Panc1 (cell line): Measurements from ENCODE around the gene FGF19. TPM values are rescaled to one million over a fixed set of nuclear protein-coding genes. Genes with fewer than 3 reads are reported as not detected.

Source experiments
- ATAC-seq: fragments of 200-7000 bp; cut with Tn5 transposase; 2 replicates; pipeline ENCODE4 v1.9.1; 2020; ENCODE audit warnings: mild to moderate bottlenecking, moderate library complexity
- BruUV-seq: library from RNA; stranded (reverse); fragments of 400-500 nt; replicated peaks from 2 replicates; lab custom pipeline; 2021; lab: Mats Ljungman, UMichigan
- CTCF ChIA-PET: fragments of 300-600 bp; sonication (Branson Sonifier 250); formaldehyde crosslinking; loops from one replicate; lab custom pipeline; 2022; ENCODE audit warnings: antibody characterized with exemption; lab: Charles Lee
- POLR2A ChIA-PET: fragments of 300-600 bp; sonication (Branson Sonifier 250); formaldehyde crosslinking; loops from one replicate; lab custom pipeline; 2022; ENCODE audit warnings: antibody characterized with exemption; lab: Charles Lee
- DNase-seq: peaks from one replicate; pipeline ENCODE4 v3.0.0-alpha.2; 2010; ENCODE audit warnings: low read depth, low spot score
- H3K27ac ChIP-seq: 2 replicates; pipeline ENCODE4 v1.5.1; 2011; ENCODE audit warnings: mild to moderate bottlenecking, low read length, inconsistent platforms
- H3K27me3 ChIP-seq: fragments of 200-500 bp; sonication (Bioruptor generic); 2 replicates; pipeline ENCODE4 v1.6.0; 2014; ENCODE audit warnings: low read length, inconsistent platforms; ENCODE audit not compliant: control insufficient read depth, insufficient read depth
- H3K36me3 ChIP-seq: fragments of 200-500 bp; sonication (Bioruptor generic); 2 replicates; pipeline ENCODE4 v1.5.1; 2014; ENCODE audit warnings: inconsistent platforms, mild to moderate bottlenecking, low read length, moderate library complexity; ENCODE audit not compliant: control insufficient read depth, insufficient read depth
- H3K4me1 ChIP-seq: 2 replicates; pipeline ENCODE4 v1.5.1; 2011; ENCODE audit warnings: inconsistent platforms, mild to moderate bottlenecking, low read length, moderate library complexity; ENCODE audit not compliant: control insufficient read depth, insufficient read depth
- H3K4me3 ChIP-seq, 2 experiments: 2 replicates each; pipeline ENCODE4 v1.5.1; 2011 to 2012; ENCODE audit warnings: low read depth in 2 of 2, low read length in 2 of 2, mild to moderate bottlenecking in 2 of 2, inconsistent platforms in 1 of 2, moderate library complexity in 1 of 2
- H3K9me3 ChIP-seq: fragments of 200-500 bp; sonication (Bioruptor generic); 2 replicates; pipeline ENCODE4 v1.5.1; 2014; ENCODE audit warnings: low read depth, mild to moderate bottlenecking, inconsistent platforms, low read length, moderate library complexity; ENCODE audit not compliant: control insufficient read depth, insufficient read depth
- POLR2AphosphoS5 ChIP-seq: IDR thresholded peaks from 2 replicates; pipeline ENCODE4 v1.6.1; 2012; ENCODE audit warnings: mild to moderate bottlenecking, low read depth, low read length, moderate library complexity
- REST ChIP-seq, 2 experiments: IDR thresholded peaks; 2 replicates each; pipeline ENCODE4 v1.6.1; 2011 to 2012; ENCODE audit warnings: low read depth in 2 of 2, control low read depth in 1 of 2, low read length in 1 of 2, mild to moderate bottlenecking in 1 of 2, moderate library complexity in 1 of 2; ENCODE audit not compliant: insufficient read depth in 1 of 2
- SIN3A ChIP-seq: IDR thresholded peaks from 2 replicates; pipeline ENCODE4 v1.6.1; 2012; ENCODE audit warnings: low read depth, mild to moderate bottlenecking, low read length, moderate library complexity, borderline replicate concordance; ENCODE audit not compliant: insufficient read depth
- TCF7L2 ChIP-seq: IDR thresholded peaks from 2 replicates; pipeline ENCODE4 v1.6.1; 2011; ENCODE audit warnings: mild to moderate bottlenecking, low read depth, low read length, inconsistent platforms
- in situ Hi-C: cut with HindIII; loops from 2 replicates; pipeline ENCODE4 v1.10.0; 2016; ENCODE audit warnings: low sequenced_read_pairs, low pct_unique_long_range_greater_than_20kb
- intact Hi-C: fragments of 100-400 bp; cut with micrococcal nuclease; formaldehyde crosslinking; loops from one replicate; pipeline ENCODE4 v1.10.0; 2022; ENCODE audit not compliant: unreplicated experiment
- total RNA-seq: library from RNA; stranded (reverse); gene quantifications from one replicate; pipeline ENCODE4 v1.2.1, GENCODE V29; 2021; ENCODE audit not compliant: unreplicated experiment
- TF ChIP-seq, protein P1 (sequence below): fragments of 450-650 bp; IDR thresholded peaks from 2 replicates; pipeline ENCODE4 v1.5.1; 2017; ENCODE audit warnings: mild to moderate bottlenecking

Gene FGF19
- total RNA-seq, 1 experiment from 2014 or later, result not detected

- in situ Hi-C loops, result no loop called here
- TF ChIP-seq SIN3A (no peak), TCF7L2 (no peak), POLR2AphosphoS5 (no peak), REST (IDR thresholded peaks at IDR 0.05; ENCODE audit: insufficient read depth in 1 of 2, low read depth in 2 of 2, low read length in 1 of 2) (no peak)
- TF ChIP-seq, protein P1, sequence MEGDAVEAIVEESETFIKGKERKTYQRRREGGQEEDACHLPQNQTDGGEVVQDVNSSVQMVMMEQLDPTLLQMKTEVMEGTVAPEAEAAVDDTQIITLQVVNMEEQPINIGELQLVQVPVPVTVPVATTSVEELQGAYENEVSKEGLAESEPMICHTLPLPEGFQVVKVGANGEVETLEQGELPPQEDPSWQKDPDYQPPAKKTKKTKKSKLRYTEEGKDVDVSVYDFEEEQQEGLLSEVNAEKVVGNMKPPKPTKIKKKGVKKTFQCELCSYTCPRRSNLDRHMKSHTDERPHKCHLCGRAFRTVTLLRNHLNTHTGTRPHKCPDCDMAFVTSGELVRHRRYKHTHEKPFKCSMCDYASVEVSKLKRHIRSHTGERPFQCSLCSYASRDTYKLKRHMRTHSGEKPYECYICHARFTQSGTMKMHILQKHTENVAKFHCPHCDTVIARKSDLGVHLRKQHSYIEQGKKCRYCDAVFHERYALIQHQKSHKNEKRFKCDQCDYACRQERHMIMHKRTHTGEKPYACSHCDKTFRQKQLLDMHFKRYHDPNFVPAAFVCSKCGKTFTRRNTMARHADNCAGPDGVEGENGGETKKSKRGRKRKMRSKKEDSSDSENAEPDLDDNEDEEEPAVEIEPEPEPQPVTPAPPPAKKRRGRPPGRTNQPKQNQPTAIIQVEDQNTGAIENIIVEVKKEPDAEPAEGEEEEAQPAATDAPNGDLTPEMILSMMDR, result no peak
- ATAC-seq (no peak), DNase-seq (no peak)
- no TSS peak for BruUV-seq
- ChIA-PET CTCF (no interaction called here), POLR2A (no interaction called here)
- H3K4me3 ChIP-seq, result no peak overlapping the region
- intact Hi-C loops, result no loop called here
- H3K4me1 ChIP-seq, result peaks cover 7% of the 10 kb centered on the region
- H3K36me3 ChIP-seq, result no peaks in the 10 kb centered on the region
- H3K27me3 ChIP-seq, result no peaks in the 10 kb centered on the region
- H3K9me3 ChIP-seq, result no peaks in the 10 kb centered on the region
- no peak overlapping the region for H3K27ac ChIP-seq
These were observed 4.6 kb downstream of the FGF19 start for GRCh38 chr11:69699213-69699612.

GRCh38 chr11:69698362-69698761, 5.5 kb downstream of the FGF19 start:
- no peak for TF ChIP-seq POLR2AphosphoS5
- Histone ChIP-seq H3K4me3 (no peak overlapping the region), H3K36me3 (no peaks in the 10 kb centered on the region), H3K4me1 (peaks cover 7% of the 10 kb centered on the region), H3K9me3 (no peaks in the 10 kb centered on the region), H3K27me3 (no peaks in the 10 kb centered on the region), H3K27ac (no peak overlapping the region)
- in situ Hi-C loops (no loop called here), intact Hi-C loops (no loop called here)
- ChIA-PET POLR2A (interaction anchor here (0.6 kb wide), 1 partner anchor 92 kb away, joined by 3 read pairs; no protein-coding TSS in a partner anchor), CTCF (no interaction called here)
- DNase-seq, result no peak
- no TSS peak for BruUV-seq
- ATAC-seq, result no peak

- H3K36me3 ChIP-seq, result no peaks in the 10 kb centered on the region
- peaks cover 7% of the 10 kb centered on the region for H3K4me1 ChIP-seq
- TF ChIP-seq POLR2AphosphoS5, result no peak
- in situ Hi-C loops (no loop called here), intact Hi-C loops (no loop called here)
- no peak overlapping the region for H3K4me3 ChIP-seq
- H3K9me3 ChIP-seq, result no peaks in the 10 kb centered on the region
- H3K27me3 ChIP-seq, result no peaks in the 10 kb centered on the region
- CTCF ChIA-PET, result no interaction called here
- DNase-seq (no peak), ATAC-seq (no peak)
- no peak overlapping the region for H3K27ac ChIP-seq
- POLR2A ChIA-PET, result interaction anchor here (0.6 kb wide), 1 partner anchor 92 kb away, joined by 3 read pairs; no protein-coding TSS in a partner anchor
- BruUV-seq, result no TSS peak
These were observed 6.0 kb downstream of the FGF19 start for GRCh38 chr11:69697861-69698260.
